H1 (cell line): ENCODE measurements around the gene ARHGAP25. TPM values are rescaled to one million over a fixed set of nuclear protein-coding genes. Genes with fewer than 3 reads are reported as not detected.

Source experiments
- CTCF ChIA-PET: fragments of 300-600 bp; sonication (Branson Sonifier 250); formaldehyde crosslinking; loops from one replicate; lab custom pipeline; 2021; ENCODE audit not compliant: partially characterized antibody; lab: Charles Lee
- POLR2A ChIA-PET: fragments of 300-600 bp; sonication (Branson Sonifier 250); formaldehyde crosslinking; loops from one replicate; lab custom pipeline; 2021; ENCODE audit warnings: inconsistent platforms; ENCODE audit not compliant: partially characterized antibody; lab: Charles Lee
- DNase-seq, 2 experiments: peaks; one replicate each; pipeline versions ENCODE4 v3.0.0 to v3.0.0-alpha.2; 2010 to 2022; ENCODE audit warnings: low spot score in 2 of 2, low read depth in 1 of 2, mixed read lengths in 1 of 2
- FAIRE-seq: peaks from 2 replicates; lab custom pipeline; 2011; peaks lifted over from hg19 to GRCh38; lab: Jason Lieb, UNC
- H2AFZ ChIP-seq: 2 replicates; pipeline ENCODE4 v1.8.1; 2012; ENCODE audit warnings: low read length, inconsistent platforms
- H2AK5ac ChIP-seq: 2 replicates; pipeline ENCODE4 v1.6.1; 2013; ENCODE audit warnings: low read depth, low read length
- H2BK120ac ChIP-seq: replicated peaks from 2 replicates; pipeline ENCODE3; 2013; ENCODE audit warnings: low read depth, low read length, inconsistent platforms
- H2BK12ac ChIP-seq: 2 replicates; pipeline ENCODE4 v1.6.1; 2013; ENCODE audit warnings: low read depth, low read length
- H2BK15ac ChIP-seq: 2 replicates; pipeline ENCODE4 v1.6.1; 2013; ENCODE audit warnings: low read length
- H2BK20ac ChIP-seq: 2 replicates; pipeline ENCODE4 v1.6.1; 2013; ENCODE audit warnings: low read length
- H2BK5ac ChIP-seq: 2 replicates; pipeline ENCODE4 v1.6.1; 2013; ENCODE audit warnings: low read depth, low read length
- H3K14ac ChIP-seq: 2 replicates; pipeline ENCODE4 v1.6.1; 2013; ENCODE audit warnings: inconsistent platforms; ENCODE audit not compliant: insufficient read length
- H3K18ac ChIP-seq: 2 replicates; pipeline ENCODE4 v1.6.1; 2013; ENCODE audit warnings: low read length; ENCODE audit errors: extremely low read depth
- H3K23ac ChIP-seq: 2 replicates; pipeline ENCODE4 v1.6.1; 2013; ENCODE audit warnings: inconsistent platforms; ENCODE audit not compliant: insufficient read length
- H3K23me2 ChIP-seq: 2 replicates; pipeline ENCODE4 v1.6.1; 2013; ENCODE audit warnings: low read depth, low read length
- H3K27ac ChIP-seq: 2 replicates; pipeline ENCODE4 v1.6.1; 2011; ENCODE audit warnings: low read depth, low read length, inconsistent platforms
- H3K27me3 ChIP-seq, 4 experiments: replicated peaks in 1 of 4; 1 replicate in 1 of 4; 2 replicates in 3 of 4; pipeline versions ENCODE4 v1.6.1 to v1.8.1; 2011 to 2013; ENCODE audit warnings: low read length in 3 of 4, mild to moderate bottlenecking in 3 of 4, inconsistent platforms in 2 of 4, mixed read lengths in 2 of 4, moderate library complexity in 1 of 4; ENCODE audit not compliant: control insufficient read depth in 3 of 4, insufficient read depth in 3 of 4; ENCODE audit errors: extremely low read depth in 1 of 4
- H3K36me3 ChIP-seq, 4 experiments: 2 replicates each; pipeline versions ENCODE4 v1.6.1 to v1.8.1; 2011 to 2013; ENCODE audit warnings: mild to moderate bottlenecking in 4 of 4, low read length in 3 of 4, moderate library complexity in 2 of 4, control low read depth in 1 of 4, inconsistent platforms in 1 of 4; ENCODE audit not compliant: insufficient read depth in 4 of 4, control insufficient read depth in 2 of 4
- H3K4ac ChIP-seq: replicated peaks from 2 replicates; pipeline ENCODE3; 2013; ENCODE audit warnings: low read length, low read depth, mixed read lengths, inconsistent platforms; ENCODE audit not compliant: insufficient read length
- H3K4me1 ChIP-seq, 4 experiments: replicated peaks in 1 of 4; 1 replicate in 1 of 4; 2 replicates in 3 of 4; pipeline versions ENCODE4 v1.6.1 to v1.8.1; 2011 to 2013; ENCODE audit warnings: low read length in 3 of 4, inconsistent platforms in 2 of 4, mixed read lengths in 1 of 4; ENCODE audit not compliant: insufficient read depth in 4 of 4, control insufficient read depth in 3 of 4
- H3K4me2 ChIP-seq, 2 experiments: 2 replicates each; pipeline versions ENCODE4 v1.6.1 to v1.8.1; 2011 to 2013; ENCODE audit warnings: low read depth in 2 of 2, low read length in 2 of 2, control low read depth in 1 of 2, inconsistent platforms in 1 of 2, mild to moderate bottlenecking in 1 of 2; ENCODE audit not compliant: insufficient read depth in 1 of 2
- H3K4me3 ChIP-seq, 4 experiments: fragments of 200-600, 300-600 bp in 1 of 4; sonication (generic), shearing (Covaris generic), sonication (Bioruptor Twin) in 1 of 4; 2 replicates each; pipeline versions ENCODE4 v1.5.1 to v1.8.1; 2011 to 2016; ENCODE audit warnings: low read length in 4 of 4, low read depth in 3 of 4, control low read depth in 2 of 4, inconsistent platforms in 2 of 4, mild to moderate bottlenecking in 2 of 4, mixed read lengths in 1 of 4, moderate library complexity in 1 of 4; ENCODE audit not compliant: insufficient read depth in 2 of 4; ENCODE audit errors: extremely low read depth in 1 of 4
- H3K56ac ChIP-seq: replicated peaks from 2 replicates; pipeline ENCODE3; 2013; ENCODE audit warnings: low read depth, mild to moderate bottlenecking, mixed read lengths, low read length, inconsistent platforms; ENCODE audit not compliant: insufficient read length
- H3K79me1 ChIP-seq: 2 replicates; pipeline ENCODE4 v1.6.1; 2013; ENCODE audit warnings: low read depth, low read length, control low read depth
- H3K79me2 ChIP-seq, 2 experiments: 2 replicates each; pipeline versions ENCODE4 v1.6.1 to v1.8.1; 2012 to 2013; ENCODE audit warnings: low read length in 2 of 2, mild to moderate bottlenecking in 2 of 2, inconsistent platforms in 1 of 2; ENCODE audit not compliant: insufficient read depth in 2 of 2, control insufficient read depth in 1 of 2
- H3K9ac ChIP-seq, 4 experiments: replicated peaks in 1 of 4; 1 replicate in 1 of 4; 2 replicates in 3 of 4; pipeline versions ENCODE4 v1.6.1 to v1.8.1; 2011 to 2013; ENCODE audit warnings: low read depth in 3 of 4, low read length in 3 of 4, control low read depth in 2 of 4, mild to moderate bottlenecking in 2 of 4, moderate library complexity in 2 of 4, inconsistent platforms in 1 of 4; ENCODE audit errors: extremely low read depth in 1 of 4
- H3K9me3 ChIP-seq, 2 experiments: 2 replicates each; pipeline versions ENCODE4 v1.6.1 to v1.8.1; 2012 to 2013; ENCODE audit warnings: mild to moderate bottlenecking in 2 of 2, moderate library complexity in 2 of 2, control low read depth in 1 of 2, inconsistent platforms in 1 of 2, low read depth in 1 of 2, low read length in 1 of 2, mixed read lengths in 1 of 2; ENCODE audit not compliant: insufficient read depth in 2 of 2
- H4K20me1 ChIP-seq, 2 experiments: replicated peaks in 1 of 2; 2 replicates each; pipeline versions ENCODE3 to v1.8.1; 2011 to 2013; ENCODE audit warnings: inconsistent platforms in 2 of 2, low read length in 2 of 2, mild to moderate bottlenecking in 1 of 2; ENCODE audit not compliant: insufficient read depth in 2 of 2, control insufficient read depth in 1 of 2
- H4K5ac ChIP-seq: 2 replicates; pipeline ENCODE4 v1.6.1; 2013; ENCODE audit warnings: low read length, low read depth, mixed read lengths, inconsistent platforms; ENCODE audit not compliant: insufficient read length
- H4K8ac ChIP-seq: 2 replicates; pipeline ENCODE4 v1.8.0; 2013; ENCODE audit warnings: mild to moderate bottlenecking, moderate library complexity, low read length, inconsistent platforms; ENCODE audit not compliant: insufficient read depth; ENCODE audit errors: extremely low read depth
- H4K91ac ChIP-seq: replicated peaks from 2 replicates; pipeline ENCODE3; 2013; ENCODE audit warnings: low read length, mixed read lengths, inconsistent platforms; ENCODE audit not compliant: insufficient read length
- CHD1 ChIP-seq: IDR thresholded peaks from 2 replicates; pipeline ENCODE4 v1.6.1; 2012; ENCODE audit warnings: low read depth, low read length, improper control_type of control experiment
- CTBP2 ChIP-seq: IDR thresholded peaks from 2 replicates; pipeline ENCODE4 v1.7.0; 2011; ENCODE audit warnings: borderline replicate concordance, mild to moderate bottlenecking, moderate library complexity, mixed read lengths, low read length; ENCODE audit not compliant: insufficient read depth, insufficient read length
- EZH2 ChIP-seq: fragments of 200-600 bp; sonication (generic); IDR thresholded peaks from 2 replicates; pipeline ENCODE4 v1.7.1; 2012; ENCODE audit warnings: low read depth, mild to moderate bottlenecking, moderate library complexity, low read length, inconsistent platforms; ENCODE audit not compliant: severe bottlenecking
- WGBS, 2 experiments: shearing (Covaris generic) in 1 of 2; methylation state at CpG; one replicate each; pipeline versions ENCODE4 v1.1.6 to v1.1.7; 2013 to 2015; ENCODE audit warnings: low lambda C conversion rate in 2 of 2, mixed read lengths in 2 of 2, inconsistent platforms in 1 of 2, low coverage in 1 of 2, missing lambda C conversion rate in 1 of 2; ENCODE audit not compliant: insufficient replicate concordance in 2 of 2, insufficient coverage in 1 of 2, insufficient read length in 1 of 2; ENCODE audit errors: extremely low coverage in 1 of 2, missing lambda C conversion rate in 1 of 2; 5-methylcytosine and 5-hydroxymethylcytosine counted together
- polyA plus RNA-seq, 7 experiments: library from polyadenylated mRNA; depleted of rRNA in 3 of 7; stranded (reverse) in 5 of 7; unstranded in 2 of 7; fragments of >200 nt in 5 of 7; fragments of 200-250 nt in 2 of 7; gene quantifications; 1 replicate in 5 of 7; 2 replicates in 1 of 7; 4 replicates in 1 of 7; pipeline versions ENCODE4 v1.2.1 to v1.2.3, GENCODE V29; 2011 to 2013; ENCODE audit warnings: missing spikeins in 2 of 7, mixed read lengths in 2 of 7
- total RNA-seq: library from RNA; stranded (reverse); fragmentation: NEBNext Ultra II Directional; extraction: Animal tissue kit (Norgen Biotek cat#: 25700); gene quantifications from 2 replicates; pipeline ENCODE4 v1.2.1, GENCODE V29; 2021
- TF ChIP-seq, protein P1 (sequence below): IDR thresholded peaks from 2 replicates; pipeline ENCODE4 v1.6.1; 2012; ENCODE audit warnings: inconsistent platforms

The ARHGAP25 gene
- total and polyA plus RNA-seq, 2 of the 8 experiments (the other 6 are each of a cell fraction or from before 2014, with no cell fraction given): 1.00 to 1.2 TPM

DNA sequence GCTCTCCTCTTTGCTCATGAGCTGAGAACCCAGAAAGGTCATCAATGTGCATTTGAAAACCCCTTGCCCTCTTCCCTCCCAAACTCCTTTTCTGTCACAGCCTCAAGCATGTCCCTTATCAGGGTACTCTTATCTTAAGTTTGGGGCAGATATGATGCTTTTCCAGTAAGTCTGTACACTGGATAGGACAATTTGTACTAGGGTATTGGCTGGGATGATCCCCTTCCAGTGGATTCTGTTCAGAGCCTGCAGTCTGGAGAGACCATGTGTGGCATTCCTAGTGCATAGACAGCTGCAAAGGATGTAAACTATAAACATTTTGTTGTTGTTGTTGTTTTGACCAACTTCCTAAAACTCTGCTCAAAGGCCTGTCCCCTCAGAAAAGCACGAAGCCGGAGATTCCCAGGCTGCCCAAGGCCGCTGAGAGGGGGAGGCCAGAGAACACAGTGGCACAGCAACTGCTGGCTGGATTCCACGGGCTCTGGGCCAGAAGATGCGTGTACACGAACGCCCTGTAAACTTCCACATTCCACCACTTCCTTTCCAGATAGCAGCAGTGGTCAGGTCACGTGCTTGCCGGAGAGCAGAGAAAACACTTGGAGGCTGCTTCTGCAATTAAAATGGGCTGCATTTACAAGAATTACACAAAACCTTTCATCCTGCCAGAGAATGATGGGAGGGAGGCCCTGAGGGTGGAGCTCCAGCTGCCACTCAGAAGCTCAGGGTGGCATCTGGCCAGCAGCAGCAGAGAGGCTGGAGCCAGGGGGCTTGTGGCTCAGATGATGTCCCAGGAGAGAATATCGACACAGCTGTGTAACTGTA, 94.5 kb downstream of the ARHGAP25 start:
- no peaks in the 10 kb centered on the region for H3K79me1 ChIP-seq
- H2BK15ac ChIP-seq: no peak overlapping the region
- CTCF ChIA-PET: interaction anchor here (0.5 to 3.7 kb wide), 9 partner anchors 8 to 367 kb away, joined by 3 to 13 read pairs (median 4); no protein-coding TSS in a partner anchor
- H3K27ac ChIP-seq: no peak overlapping the region
- H3K23ac ChIP-seq: no peak overlapping the region
- H3K36me3 ChIP-seq: no peaks in the 10 kb centered on the region
- H2BK5ac ChIP-seq: no peak overlapping the region
- H4K8ac ChIP-seq: no peak overlapping the region; the same call in 1 of the 2 replicates
- H4K5ac ChIP-seq: no peak overlapping the region
- WGBS, 2 experiments: 85% methylated on average over 10 of the region's 10 CpGs; no CpG with 5 or more reads in 1 of the 2 experiments
- H3K23me2 ChIP-seq: no peaks in the 10 kb centered on the region
- H3K4me2 ChIP-seq: no peak overlapping the region
- no peak overlapping the region for H3K4ac ChIP-seq
- H3K4me3 ChIP-seq: no peak overlapping the region
- TF ChIP-seq EZH2 (no peak), CHD1 (no peak), CTBP2 (no peak)
- TF ChIP-seq, protein P1, sequence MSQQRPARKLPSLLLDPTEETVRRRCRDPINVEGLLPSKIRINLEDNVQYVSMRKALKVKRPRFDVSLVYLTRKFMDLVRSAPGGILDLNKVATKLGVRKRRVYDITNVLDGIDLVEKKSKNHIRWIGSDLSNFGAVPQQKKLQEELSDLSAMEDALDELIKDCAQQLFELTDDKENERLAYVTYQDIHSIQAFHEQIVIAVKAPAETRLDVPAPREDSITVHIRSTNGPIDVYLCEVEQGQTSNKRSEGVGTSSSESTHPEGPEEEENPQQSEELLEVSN: no peak
- H4K91ac ChIP-seq: no peak overlapping the region
- H3K4me1 ChIP-seq: peaks cover 0 to 1% (median 0%) of the 10 kb centered on the region in 4 experiments; a peak in 1 of 7 replicates
- no peak overlapping the region for H2BK120ac ChIP-seq
- DNase-seq: no peak
- H3K27me3 ChIP-seq: no peaks in the 10 kb centered on the region
- no peak overlapping the region for H2AFZ ChIP-seq
- no peak overlapping the region for H3K18ac ChIP-seq
- no peak overlapping the region for H2BK12ac ChIP-seq
- no peaks in the 10 kb centered on the region for H3K79me2 ChIP-seq
- H2AK5ac ChIP-seq: no peak overlapping the region
- no peak overlapping the region for H3K9ac ChIP-seq
- POLR2A ChIA-PET: interaction anchor here (1.1 to 1.3 kb wide), 3 partner anchors 10 to 362 kb away, joined by 3 to 5 read pairs (median 3); partner anchors contain the start of genes APLF and FBXO48
- H3K9me3 ChIP-seq: no peaks in the 10 kb centered on the region
- no peak overlapping the region for H2BK20ac ChIP-seq
- no peak overlapping the region for H3K56ac ChIP-seq
- no peak for FAIRE-seq
- no peak overlapping the region for H3K14ac ChIP-seq
- H4K20me1 ChIP-seq: no peaks in the 10 kb centered on the region
